DMS79 (cell line): ENCODE results near the gene RS1.

ENCODE experiments used
- DNase-seq: peaks from one replicate; lab custom pipeline; 2025; lab: John Stamatoyannopoulos, UW

RS1 gene

DNA sequence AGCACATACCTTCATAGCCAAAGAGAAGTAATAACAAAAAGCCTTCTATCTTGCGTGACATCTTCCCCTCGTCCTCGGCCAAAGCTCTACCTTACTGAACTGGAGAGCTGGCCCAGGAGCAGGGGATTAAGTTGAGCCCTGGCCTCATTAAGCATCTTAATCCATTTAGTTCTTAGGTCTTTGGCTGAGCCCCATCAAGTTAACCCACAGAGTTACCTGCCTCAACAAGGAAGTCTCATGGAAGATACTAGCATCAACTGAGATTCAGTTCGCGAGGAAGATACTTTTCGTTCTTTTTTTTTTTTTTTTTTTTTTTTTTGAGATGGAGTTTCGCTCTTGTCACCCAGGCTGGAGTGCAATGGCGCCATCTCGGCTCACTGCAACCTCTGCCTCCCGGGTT lies at the start of gene RS1:
Gene RS1, minus strand, starts transcription at position 101 of the 400 bp plus-strand sequence. Its CDS starts 40 bp downstream, at position 61.
- DNase-seq: no peak

GRCh38 chrX:18719852-18720251 lies 47.9 kb upstream of the RS1 start:
- no peak for DNase-seq

DNA sequence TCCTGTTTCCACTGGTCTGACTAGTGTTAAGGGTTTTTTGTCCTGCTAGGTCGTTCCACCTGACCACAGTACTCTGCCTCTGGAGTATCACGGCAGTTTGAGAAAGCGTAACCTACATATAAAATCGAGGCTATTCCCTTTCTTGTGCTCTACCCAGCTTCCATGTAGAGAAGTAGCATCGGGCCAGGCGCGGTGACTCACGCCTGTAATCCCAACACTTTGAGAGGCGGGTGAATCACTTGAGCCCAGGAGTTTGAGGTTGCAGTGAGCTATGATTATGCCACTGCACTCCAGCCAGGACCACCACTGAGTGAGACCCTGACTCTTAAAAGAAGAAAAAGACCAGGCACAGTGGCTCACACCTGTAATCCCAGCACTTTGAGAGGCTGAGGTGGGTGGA lies 43.0 kb upstream of the RS1 start:
- no peak for DNase-seq

GRCh38 chrX:18709833-18710232 lies 37.9 kb upstream of the RS1 start:
- no peak for DNase-seq

- DNase-seq: no peak
Measured at GRCh38 chrX:18707426-18708049, 35.6 kb upstream of the RS1 start, which contains the start of gene PPEF1. TSS of gene PPEF1 (plus strand) at chrX:18707645. CDS start at chrX:18707781, 136 bp downstream.

DNA sequence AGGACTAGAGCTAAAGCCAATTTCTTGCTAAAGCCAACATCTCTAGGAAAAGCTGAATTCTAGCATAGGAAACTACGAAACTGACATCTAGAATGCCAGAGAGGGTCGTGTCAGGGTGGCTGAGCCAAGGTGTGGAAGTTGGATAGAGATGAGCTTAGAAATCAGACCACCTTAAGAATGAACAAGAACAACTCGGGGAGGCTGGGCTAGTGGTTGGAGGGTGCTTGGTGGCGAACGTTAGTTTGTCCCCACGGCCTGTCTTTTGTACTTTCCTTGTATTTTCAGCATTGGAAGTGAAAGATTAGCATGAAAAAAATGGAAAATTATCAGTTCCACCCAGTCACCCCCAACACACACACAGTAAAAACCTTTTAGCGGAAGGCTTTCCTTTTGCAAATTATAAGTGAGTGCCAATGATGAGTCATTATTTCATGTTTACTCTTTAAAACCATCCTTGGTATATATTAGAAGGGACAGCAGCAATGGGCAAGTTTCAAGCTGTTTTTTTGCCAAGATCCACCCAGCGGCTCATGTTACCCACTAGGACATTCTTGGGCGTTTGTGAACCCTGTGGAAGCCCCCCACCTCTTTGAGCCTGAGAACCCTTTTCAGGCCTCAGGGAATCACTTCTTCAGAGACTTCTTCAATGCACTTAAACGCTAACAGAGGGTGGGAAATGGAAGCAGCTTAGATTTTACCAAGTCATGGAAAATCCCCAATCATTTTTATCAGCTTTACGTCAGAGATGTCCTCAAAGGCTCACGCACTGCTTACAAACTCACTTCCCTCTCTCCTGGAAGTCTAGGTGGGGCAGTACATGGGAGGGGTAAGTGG lies 30.7 kb upstream of the RS1 start:
- DNase-seq: no peak

- no peak for DNase-seq
Measured at GRCh38 chrX:18701621-18702361, 29.9 kb upstream of the RS1 start.

DNA sequence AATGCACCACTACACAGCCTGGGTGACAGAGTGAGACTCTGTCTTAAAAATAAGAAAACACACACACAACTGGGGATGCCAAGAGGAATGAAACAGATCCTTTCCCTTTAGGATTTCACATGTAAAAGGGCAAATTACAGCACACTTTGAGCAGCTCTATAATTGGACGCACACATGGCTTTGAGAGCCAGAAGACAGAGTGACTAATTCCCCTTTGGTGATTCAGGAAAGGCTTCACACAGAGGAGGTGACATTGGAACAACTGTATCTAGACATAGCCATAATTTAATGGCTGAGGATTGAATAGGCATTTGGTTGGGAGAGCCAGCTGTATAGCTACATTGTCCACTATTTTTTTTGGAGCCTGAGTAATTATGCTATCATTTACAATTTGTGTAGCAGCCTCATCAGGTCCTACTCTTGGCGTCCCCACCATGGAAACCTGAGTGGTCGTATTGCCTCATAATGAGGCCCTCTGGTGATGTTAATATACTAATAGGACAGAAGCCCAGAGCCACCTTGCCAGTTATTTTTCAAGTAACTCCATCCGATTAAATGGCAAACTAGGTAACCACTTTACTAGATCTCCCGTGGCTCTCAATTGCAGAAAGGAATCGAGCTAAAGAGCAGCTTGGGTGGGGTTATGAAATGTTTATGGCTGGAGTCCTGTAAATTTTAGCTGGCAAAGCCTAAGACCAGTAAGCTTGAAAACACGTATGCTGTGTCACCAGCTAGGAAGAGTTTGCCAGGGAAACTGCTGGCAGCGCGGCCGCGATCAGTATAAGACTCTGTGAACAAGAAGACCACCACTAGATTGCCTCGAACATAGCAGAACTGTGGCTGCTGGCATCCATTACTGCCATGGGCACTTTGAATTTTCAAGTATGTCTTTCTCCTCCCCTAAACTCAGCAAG lies 27.1 kb upstream of the RS1 start:
- DNase-seq: peak; percentile 4

GRCh38 chrX:18696653-18697052 lies 24.7 kb upstream of the RS1 start:
- no peak for DNase-seq

GRCh38 chrX:18692541-18692940 lies 20.6 kb upstream of the RS1 start:
- DNase-seq: no peak

- DNase-seq: no peak
Measured at GRCh38 chrX:18691431-18691830, 19.5 kb upstream of the RS1 start.

GRCh38 chrX:18687856-18688495 lies 16.1 kb upstream of the RS1 start:
- DNase-seq: no peak

- no peak for DNase-seq
Measured at GRCh38 chrX:18682979-18683387, 11.1 kb upstream of the RS1 start.

- DNase-seq: no peak
Measured at GRCh38 chrX:18681996-18682395, 10.1 kb upstream of the RS1 start.

DNA sequence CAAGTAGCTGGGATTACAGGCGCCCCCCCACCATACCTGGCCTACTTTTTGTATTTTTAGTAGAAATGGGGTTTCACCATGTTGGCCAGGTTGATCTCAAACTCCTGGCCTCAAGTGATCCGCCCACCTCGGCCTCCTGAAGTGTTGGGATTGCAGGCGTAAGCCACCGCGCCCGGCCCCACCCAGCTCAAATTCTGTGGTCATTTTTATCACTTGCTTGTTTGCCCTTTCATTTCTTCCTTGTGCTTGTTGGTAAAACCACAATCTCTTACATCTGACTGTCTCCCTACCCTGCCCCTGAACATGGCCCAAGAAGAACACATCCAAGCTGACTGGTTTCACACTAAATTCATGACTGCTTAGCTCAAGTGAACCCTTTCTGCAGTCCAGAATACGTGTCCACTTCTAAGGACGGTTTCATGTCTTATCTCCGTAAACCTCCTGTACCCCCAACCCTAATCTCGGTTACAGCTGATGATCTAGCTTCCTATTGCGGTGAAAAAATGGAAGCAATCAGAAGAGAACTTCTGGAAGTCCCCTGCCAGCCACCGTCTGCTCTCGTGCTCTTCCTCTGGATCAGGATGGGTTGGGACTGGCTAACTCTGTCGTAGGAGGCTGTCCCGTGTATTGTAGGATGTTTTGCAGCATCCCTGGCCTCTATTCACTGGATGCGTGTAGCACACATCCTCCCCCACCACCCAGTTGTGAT lies 5.4 kb upstream of the RS1 start:
- DNase-seq: no peak

- DNase-seq: no peak
Measured at GRCh38 chrX:18676470-18676869, 4.6 kb upstream of the RS1 start.

DNA sequence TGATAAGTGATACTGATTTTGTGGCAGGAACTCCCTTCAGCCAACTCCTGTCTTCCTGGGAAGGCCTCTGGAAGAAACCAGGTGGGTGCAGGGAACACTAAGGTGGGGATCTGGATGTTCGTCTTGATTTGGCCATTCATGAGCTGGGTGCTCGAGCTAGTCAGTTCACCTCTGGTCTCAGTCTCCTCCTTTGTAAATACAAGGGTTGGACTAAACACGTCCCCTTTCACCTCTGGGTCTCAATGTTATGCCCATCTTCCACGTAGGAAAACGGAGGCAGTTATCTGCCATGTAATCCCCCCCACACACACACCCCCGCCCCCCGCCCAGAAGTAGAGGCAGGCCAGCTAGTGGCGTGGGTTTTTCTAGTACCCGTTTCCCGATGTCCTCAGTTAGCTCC lies 4.1 kb upstream of the RS1 start:
- DNase-seq: no peak

DNA sequence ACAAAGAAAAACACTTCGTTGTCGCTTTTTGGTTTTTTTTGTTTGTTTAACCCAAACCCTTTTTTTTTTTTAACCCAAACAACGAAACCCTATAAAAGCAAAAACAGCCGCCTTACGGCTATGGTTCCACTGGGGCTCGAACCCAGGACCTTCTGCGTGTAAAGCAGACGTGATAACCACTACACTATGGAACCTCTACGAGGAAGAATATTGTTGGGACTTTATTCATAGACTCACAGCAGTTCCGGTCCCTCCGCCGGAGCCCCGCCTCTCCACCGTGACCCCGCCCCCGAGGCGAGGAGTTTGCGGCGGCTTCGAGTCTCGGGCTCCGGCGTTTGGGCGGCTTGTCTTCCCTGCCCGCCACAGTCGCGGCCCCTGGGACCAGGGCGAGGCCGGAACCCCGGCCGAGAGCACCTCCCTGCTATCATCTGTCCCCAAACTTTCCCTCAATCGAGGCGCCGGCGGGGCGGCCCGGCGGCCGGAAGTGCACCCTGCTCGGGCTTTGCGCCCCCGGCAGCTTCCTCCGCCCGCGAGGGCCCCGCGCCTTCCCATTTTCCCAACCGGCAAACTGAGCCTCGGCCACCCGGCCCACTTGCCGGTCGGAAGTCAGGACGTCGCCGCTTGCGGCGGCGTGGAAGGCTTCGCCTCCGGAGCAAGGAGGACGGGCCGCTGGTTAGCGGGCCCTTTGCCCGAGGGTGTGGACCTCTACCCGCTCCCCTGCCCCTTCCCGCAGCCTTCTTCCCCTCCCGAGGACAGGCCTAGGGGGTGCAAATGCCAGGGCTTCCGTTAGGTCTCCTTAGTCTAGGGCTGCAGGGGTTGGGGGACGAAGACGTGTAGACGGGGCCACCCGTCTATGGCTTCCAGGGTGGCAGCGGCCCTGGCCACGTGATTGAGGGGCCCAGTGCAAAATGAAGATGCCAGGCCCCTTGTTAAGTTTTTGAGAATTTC lies 3.2 kb upstream of the RS1 start:
- peak; percentile 17 for DNase-seq

- no peak for DNase-seq
Measured at GRCh38 chrX:18674417-18674787, 2.5 kb upstream of the RS1 start.
